ENCODE measurements around the gene NEMF. TPM values are rescaled to one million over a fixed set of nuclear protein-coding genes. Genes with fewer than 3 reads are reported as not detected.
"Not testable (repeated sequence)": the region's sequence is repeated elsewhere in the genome, so short reads cannot be mapped to it uniquely, and the experiment has no call there.

Gene NEMF, protein sequence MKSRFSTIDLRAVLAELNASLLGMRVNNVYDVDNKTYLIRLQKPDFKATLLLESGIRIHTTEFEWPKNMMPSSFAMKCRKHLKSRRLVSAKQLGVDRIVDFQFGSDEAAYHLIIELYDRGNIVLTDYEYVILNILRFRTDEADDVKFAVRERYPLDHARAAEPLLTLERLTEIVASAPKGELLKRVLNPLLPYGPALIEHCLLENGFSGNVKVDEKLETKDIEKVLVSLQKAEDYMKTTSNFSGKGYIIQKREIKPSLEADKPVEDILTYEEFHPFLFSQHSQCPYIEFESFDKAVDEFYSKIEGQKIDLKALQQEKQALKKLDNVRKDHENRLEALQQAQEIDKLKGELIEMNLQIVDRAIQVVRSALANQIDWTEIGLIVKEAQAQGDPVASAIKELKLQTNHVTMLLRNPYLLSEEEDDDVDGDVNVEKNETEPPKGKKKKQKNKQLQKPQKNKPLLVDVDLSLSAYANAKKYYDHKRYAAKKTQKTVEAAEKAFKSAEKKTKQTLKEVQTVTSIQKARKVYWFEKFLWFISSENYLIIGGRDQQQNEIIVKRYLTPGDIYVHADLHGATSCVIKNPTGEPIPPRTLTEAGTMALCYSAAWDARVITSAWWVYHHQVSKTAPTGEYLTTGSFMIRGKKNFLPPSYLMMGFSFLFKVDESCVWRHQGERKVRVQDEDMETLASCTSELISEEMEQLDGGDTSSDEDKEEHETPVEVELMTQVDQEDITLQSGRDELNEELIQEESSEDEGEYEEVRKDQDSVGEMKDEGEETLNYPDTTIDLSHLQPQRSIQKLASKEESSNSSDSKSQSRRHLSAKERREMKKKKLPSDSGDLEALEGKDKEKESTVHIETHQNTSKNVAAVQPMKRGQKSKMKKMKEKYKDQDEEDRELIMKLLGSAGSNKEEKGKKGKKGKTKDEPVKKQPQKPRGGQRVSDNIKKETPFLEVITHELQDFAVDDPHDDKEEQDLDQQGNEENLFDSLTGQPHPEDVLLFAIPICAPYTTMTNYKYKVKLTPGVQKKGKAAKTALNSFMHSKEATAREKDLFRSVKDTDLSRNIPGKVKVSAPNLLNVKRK
- 10 to 100 TPM; 79.9 to 86.6 TPM for total RNA-seq

DNA sequence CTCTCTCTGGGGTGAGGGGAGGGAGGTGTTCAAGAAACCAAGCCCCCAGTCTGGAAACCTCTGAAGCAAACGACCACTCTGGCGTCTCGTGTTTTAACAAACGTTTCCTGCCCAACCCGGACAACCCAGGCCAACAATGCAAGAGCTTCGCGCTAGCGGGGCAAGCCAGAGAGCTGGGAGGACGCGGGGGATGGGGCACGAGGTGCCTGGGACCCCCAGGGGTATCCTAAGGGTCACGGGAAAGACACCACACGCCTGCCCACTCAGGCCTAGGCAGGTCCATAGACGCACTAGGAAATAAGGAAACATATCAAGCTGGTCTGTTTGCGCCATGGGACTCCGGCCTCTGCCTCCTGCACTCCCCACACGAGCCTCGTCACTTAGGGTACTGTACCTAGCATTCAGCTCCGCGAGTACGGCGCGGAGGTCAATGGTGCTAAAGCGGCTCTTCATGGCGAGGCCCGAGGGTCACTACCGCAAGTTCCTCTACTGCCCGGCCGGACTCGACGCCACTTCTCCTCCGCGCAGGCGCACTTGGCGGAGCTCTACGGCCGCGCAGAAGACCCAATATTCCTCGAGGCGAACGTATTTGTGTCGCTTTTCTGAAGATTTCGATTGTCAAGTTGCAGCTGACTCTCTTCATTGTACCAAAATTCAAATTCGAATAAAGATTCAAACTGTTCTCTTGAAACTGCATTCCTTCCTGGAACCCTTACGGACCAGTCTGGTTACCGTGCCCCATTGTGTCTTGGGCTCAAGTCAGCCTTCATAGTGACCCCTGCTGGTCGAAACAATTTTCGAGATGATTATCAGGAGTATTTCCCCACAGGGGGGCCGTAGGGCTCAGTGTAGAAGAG, at the start of gene NEMF:
Gene NEMF (minus strand): TSS at position 488 of the 857 bp plus-strand sequence. CDS start 35 bp downstream, at position 453.
- H3K4me3 Mint-ChIP-seq = peak within 1 kb of the TSS; percentile 93
- H3K36me3 Mint-ChIP-seq (ENCODE audit: low read depth) = peaks cover 56% of the 10 kb centered on the region
- peak; percentile 85 for ATAC-seq (replicated peaks)
- H3K9me3 Mint-ChIP-seq = no peaks in the 10 kb centered on the region
- H3K27ac Mint-ChIP-seq = peak within 1 kb of the TSS; percentile 98
- H3K27me3 Mint-ChIP-seq = no peaks in the 10 kb centered on the region
- H3K4me1 Mint-ChIP-seq = peaks cover 19% of the 10 kb centered on the region

DNA sequence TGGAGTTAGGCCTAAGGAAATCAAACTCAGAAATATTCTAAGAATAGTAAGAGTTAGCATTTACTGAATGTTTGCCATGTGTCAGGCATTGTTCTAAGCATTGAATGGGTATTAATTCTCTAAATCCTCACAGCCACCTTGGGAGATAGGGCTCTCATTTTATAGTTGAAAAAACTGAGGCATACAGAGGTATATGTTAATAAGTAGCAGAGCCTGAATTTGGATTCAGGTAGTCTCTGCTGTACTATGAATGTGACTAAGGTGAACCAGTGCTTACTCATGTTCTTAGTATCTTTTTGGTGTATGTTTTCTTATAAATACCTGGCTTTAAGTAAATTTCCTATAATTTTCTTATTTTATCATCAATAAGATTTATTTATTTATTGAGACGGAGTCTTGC, 48.4 kb upstream of the NEMF start:
- peaks cover 61% of the 10 kb centered on the region for H3K36me3 Mint-ChIP-seq (ENCODE audit: low read depth)
- peak; percentile 13 for ATAC-seq (replicated peaks)
- H3K27ac Mint-ChIP-seq = peak overlapping the region; percentile 100
- peak overlapping the region; percentile 91 for H3K4me3 Mint-ChIP-seq
- no peaks in the 10 kb centered on the region for H3K27me3 Mint-ChIP-seq
- no peaks in the 10 kb centered on the region for H3K9me3 Mint-ChIP-seq
- peaks cover 16% of the 10 kb centered on the region for H3K4me1 Mint-ChIP-seq

DNA sequence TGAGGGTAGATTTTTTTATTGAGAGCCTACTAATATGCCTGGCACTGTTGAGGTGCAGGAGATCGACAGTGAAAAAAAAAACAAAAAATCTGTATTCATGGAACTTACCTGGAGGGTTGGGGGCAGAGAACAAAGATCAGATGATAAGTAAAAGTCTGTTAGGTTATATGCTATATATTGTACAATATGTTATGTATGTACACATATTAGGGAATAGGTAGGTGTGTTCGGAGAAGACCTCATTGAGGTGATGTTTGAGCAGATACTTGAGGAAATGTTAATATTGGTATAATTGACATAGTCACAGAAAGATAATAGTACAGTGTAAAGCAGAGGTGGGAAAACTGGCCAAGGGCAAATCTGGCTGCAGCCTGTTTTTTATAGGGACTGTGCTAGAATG, 45.9 kb upstream of the NEMF start:
- ATAC-seq (replicated peaks) = no peak

DNA sequence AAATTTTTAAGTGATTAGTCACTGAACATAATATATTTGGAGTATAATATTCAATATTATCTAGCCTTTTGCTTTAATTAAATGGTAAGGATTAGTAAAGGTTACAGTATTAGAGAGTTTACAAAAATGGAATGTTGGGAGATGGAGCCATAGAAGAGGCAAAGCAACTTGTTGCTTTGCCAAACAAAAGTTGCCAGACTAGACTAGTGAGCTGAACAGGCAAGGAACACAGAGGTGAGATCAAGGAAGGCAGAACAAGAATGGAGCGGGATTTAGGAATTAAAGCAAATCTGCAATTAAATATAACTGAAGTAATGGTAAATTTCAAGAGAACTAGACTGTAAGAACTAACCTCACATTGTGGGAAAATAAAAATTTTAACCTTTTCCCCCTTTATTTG, 45.4 kb upstream of the NEMF start:
- H3K36me3 Mint-ChIP-seq (ENCODE audit: low read depth) = peaks cover 82% of the 10 kb centered on the region
- no peaks in the 10 kb centered on the region for H3K27me3 Mint-ChIP-seq
- H3K4me3 Mint-ChIP-seq = peak overlapping the region; percentile 91
- H3K4me1 Mint-ChIP-seq = peaks cover 22% of the 10 kb centered on the region
- H3K9me3 Mint-ChIP-seq = no peaks in the 10 kb centered on the region
- peak overlapping the region; percentile 100 for H3K27ac Mint-ChIP-seq
- no peak for ATAC-seq (replicated peaks)

More for the DNA sequence above, 45.9 kb upstream of the NEMF start:
- peak overlapping the region; percentile 91 for H3K4me3 Mint-ChIP-seq
- peaks cover 22% of the 10 kb centered on the region for H3K4me1 Mint-ChIP-seq
- no peaks in the 10 kb centered on the region for H3K9me3 Mint-ChIP-seq
- H3K27me3 Mint-ChIP-seq = no peaks in the 10 kb centered on the region
- peak overlapping the region; percentile 100 for H3K27ac Mint-ChIP-seq
- peaks cover 80% of the 10 kb centered on the region for H3K36me3 Mint-ChIP-seq (ENCODE audit: low read depth)

DNA sequence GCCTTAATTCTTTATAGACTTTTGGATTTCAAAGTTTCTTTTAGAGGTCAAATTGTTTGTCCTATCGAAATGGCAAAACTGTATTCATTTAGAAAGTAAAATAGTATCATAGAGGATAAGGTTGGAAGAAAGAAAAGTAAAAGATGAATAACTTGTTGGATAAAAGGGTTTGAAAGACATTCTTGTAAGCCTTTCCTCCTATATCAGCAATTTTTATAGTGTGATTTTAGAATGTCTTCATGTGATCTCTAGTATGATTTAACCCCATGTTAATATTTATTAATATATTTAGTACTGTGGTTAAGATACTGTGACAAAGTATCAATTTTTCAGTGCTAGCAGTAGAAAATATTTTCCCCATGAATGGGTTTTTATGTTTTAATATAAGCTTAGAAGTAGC, 44.8 kb upstream of the NEMF start:
- Mint-ChIP-seq H3K4me1 (peaks cover 22% of the 10 kb centered on the region), H3K36me3 (ENCODE audit: low read depth) (peaks cover 83% of the 10 kb centered on the region), H3K9me3 (no peaks in the 10 kb centered on the region), H3K27me3 (no peaks in the 10 kb centered on the region), H3K27ac (peak overlapping the region; percentile 100), H3K4me3 (peak overlapping the region; percentile 91)
- ATAC-seq (replicated peaks) = no peak

DNA sequence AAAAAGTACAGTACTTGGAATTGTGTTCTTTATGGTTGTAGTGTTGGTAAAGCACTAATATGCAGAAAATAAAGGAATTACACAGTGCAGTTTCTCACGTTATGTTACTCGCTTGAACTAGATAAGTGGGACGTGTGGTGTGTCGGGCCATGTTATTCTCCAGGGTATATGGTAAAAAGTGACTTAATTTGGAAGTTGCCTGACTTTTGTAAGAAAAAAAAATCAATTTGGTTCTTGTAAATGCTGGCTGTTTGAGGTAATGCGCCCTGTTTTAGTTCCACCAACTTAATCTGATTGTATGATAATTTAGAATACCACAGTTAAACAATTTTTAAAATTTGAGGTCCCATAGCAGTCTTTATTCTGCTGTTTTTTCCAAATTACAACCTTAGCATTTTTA, 44.4 kb upstream of the NEMF start:
- peaks cover 17% of the 10 kb centered on the region for H3K4me1 Mint-ChIP-seq
- no peaks in the 10 kb centered on the region for H3K27me3 Mint-ChIP-seq
- peaks cover 83% of the 10 kb centered on the region for H3K36me3 Mint-ChIP-seq (ENCODE audit: low read depth)
- ATAC-seq (replicated peaks) = no peak
- H3K4me3 Mint-ChIP-seq = peak overlapping the region; percentile 91
- no peaks in the 10 kb centered on the region for H3K9me3 Mint-ChIP-seq
- peak overlapping the region; percentile 100 for H3K27ac Mint-ChIP-seq

DNA sequence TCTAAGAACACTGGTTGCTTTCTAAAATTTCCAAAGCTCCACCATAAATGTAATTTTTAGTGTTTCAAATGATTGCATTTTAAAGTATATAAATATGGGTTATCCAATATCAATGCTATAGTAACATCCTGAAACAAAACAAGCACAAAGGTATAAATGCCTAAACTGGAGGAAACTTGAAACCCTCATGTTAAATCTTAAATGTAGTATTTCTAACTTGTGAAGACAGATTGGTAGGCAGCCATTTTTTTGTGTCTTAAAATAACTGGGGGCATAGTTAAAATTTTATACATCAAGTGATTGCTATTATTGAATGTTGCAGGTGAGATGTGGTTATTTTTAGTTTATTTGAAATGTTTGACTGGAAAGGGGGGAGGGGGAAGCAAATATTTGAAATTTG, 43.7 kb upstream of the NEMF start:
- peak overlapping the region; percentile 91 for H3K4me3 Mint-ChIP-seq
- peak overlapping the region; percentile 100 for H3K27ac Mint-ChIP-seq
- H3K27me3 Mint-ChIP-seq; H3K9me3 Mint-ChIP-seq; ATAC-seq (replicated peaks): not testable (repeated sequence)
- peaks cover 90% of the 10 kb centered on the region for H3K36me3 Mint-ChIP-seq (ENCODE audit: low read depth)
- peaks cover 17% of the 10 kb centered on the region for H3K4me1 Mint-ChIP-seq

DNA sequence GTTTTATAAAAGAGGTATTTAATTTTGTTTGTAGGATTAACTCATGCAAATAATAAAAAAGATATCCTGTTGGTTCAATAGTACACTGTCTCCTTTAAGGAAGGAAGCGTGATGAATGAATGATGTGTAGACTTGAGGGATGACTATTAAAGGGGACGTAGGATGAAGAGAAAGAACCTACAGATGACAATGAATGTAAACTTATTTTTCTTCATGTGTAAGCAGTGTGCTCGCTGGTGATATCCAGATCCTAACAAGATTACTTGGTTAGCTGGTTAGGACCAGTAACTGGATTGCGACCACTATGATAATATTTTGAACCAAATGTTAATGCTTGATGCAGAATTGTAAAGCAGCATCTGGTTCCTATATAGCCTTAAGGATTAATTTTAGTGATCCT, 42.9 kb upstream of the NEMF start:
- ATAC-seq (replicated peaks) = peak; percentile 17
- H3K36me3 Mint-ChIP-seq (ENCODE audit: low read depth) = peaks cover 97% of the 10 kb centered on the region
- H3K9me3 Mint-ChIP-seq = no peaks in the 10 kb centered on the region
- H3K27me3 Mint-ChIP-seq = no peaks in the 10 kb centered on the region
- peak overlapping the region; percentile 91 for H3K4me3 Mint-ChIP-seq
- peak overlapping the region; percentile 100 for H3K27ac Mint-ChIP-seq
- peaks cover 17% of the 10 kb centered on the region for H3K4me1 Mint-ChIP-seq

DNA sequence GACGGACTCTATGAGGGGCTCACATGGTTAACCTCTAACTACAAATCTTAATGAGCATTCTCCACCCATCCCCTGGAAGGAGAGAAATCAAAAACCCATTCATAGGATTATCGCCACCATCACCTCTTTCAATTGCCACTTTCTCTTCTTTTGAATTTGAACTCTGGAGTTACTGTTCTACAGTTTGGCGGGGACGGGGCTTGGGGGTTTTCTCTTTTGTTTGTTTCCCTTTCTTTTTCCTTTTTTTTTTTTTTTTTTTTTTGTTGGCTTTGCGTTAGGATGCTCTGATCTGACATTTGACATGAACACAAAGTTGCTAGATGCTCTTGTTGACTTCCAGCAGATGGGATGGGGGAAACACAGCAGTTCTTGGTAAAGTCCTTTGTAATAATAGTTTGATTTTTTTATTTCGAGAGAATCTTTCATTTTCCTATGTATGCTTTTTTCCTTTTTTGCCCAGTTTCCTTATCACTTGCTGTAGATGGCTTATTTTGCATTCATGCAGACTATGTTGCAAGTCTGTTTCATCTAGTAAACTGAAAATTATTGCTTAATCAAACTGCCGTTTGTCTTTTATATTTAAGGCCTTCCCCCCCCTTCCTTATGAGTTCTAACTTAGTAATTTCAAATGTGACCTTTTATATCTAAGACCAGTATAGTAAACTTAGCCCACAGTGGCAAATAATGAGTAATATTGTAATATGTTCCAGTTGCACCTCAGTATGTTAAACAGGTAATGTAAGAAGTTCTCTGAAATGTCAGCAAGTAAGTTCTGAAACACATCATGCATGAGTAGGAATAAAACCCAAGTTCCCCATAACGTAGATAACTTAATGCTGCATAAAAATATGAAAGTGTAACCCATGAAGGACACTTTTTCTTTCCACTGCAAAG, 41.9 kb upstream of the NEMF start:
- Mint-ChIP-seq H3K4me3 (peak overlapping the region; percentile 91), H3K27ac (peak overlapping the region; percentile 100), H3K4me1 (peaks cover 17% of the 10 kb centered on the region), H3K36me3 (ENCODE audit: low read depth) (peaks cover 90% of the 10 kb centered on the region)
- H3K27me3 Mint-ChIP-seq, H3K9me3 Mint-ChIP-seq: not testable (repeated sequence)
- peak; percentile 30 for ATAC-seq (replicated peaks)

DNA sequence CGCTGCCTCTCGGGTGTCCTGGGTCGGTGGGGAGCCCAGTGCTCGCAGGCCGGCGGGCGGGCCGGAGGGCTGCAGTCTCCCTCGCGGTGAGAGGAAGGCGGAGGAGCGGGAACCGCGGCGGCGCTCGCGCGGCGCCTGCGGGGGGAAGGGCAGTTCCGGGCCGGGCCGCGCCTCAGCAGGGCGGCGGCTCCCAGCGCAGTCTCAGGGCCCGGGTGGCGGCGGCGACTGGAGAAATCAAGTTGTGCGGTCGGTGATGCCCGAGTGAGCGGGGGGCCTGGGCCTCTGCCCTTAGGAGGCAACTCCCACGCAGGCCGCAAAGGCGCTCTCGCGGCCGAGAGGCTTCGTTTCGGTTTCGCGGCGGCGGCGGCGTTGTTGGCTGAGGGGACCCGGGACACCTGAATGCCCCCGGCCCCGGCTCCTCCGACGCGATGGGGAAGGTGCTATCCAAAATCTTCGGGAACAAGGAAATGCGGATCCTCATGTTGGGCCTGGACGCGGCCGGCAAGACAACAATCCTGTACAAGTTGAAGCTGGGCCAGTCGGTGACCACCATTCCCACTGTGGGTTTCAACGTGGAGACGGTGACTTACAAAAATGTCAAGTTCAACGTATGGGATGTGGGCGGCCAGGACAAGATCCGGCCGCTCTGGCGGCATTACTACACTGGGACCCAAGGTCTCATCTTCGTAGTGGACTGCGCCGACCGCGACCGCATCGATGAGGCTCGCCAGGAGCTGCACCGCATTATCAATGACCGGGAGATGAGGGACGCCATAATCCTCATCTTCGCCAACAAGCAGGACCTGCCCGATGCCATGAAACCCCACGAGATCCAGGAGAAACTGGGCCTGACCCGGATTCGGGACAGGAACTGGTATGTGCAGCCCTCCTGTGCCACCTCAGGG, 41.0 kb upstream of the NEMF start:
- H3K27ac Mint-ChIP-seq = peak overlapping the region; percentile 100
- ATAC-seq (replicated peaks) = peak; percentile 59
- no peaks in the 10 kb centered on the region for H3K9me3 Mint-ChIP-seq
- no peaks in the 10 kb centered on the region for H3K27me3 Mint-ChIP-seq
- H3K4me3 Mint-ChIP-seq = peak overlapping the region; percentile 91
- peaks cover 81% of the 10 kb centered on the region for H3K36me3 Mint-ChIP-seq (ENCODE audit: low read depth)
- H3K4me1 Mint-ChIP-seq = peaks cover 15% of the 10 kb centered on the region

DNA sequence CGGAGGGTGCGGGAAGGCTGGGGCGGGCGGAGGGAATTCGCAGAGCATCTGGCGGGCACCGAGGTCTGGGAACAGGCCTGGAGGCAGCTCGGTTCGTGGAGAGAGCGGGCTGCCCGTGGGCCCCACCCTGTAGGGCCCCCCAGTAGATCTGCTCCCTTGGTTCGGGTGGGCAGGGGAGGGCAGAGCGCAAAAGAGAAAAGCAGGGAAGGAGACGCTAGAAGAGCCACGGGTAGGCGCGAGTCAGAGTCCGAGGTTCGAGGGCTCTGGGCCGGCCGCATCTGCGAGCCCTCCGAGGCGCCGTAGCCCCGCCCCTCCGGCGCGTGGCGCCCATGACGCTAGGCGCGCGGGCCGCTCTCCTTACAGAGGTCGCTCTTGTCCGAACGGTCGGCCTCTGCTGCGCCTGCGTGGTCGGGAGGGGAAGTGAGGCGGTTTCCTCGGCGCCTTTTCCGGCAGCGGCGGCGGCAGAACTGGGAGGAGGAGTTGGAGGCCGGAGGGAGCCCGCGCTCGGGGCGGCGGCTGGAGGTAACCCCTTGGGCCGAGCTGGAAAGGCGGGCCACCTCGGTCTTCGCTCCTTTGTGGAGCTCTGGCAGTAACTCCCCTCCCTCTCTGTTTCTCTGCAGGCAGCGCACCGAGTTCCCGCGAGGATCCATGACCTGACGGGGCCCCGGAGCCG, 40.2 kb upstream of the NEMF start, which contains the start of gene ARF6:
Gene ARF6 (plus strand): TSS at position 447 of the 673 bp plus-strand sequence. CDS start 655 bp downstream, outside the sequence.
- Mint-ChIP-seq H3K9me3 (no peaks in the 10 kb centered on the region), H3K36me3 (ENCODE audit: low read depth) (peaks cover 74% of the 10 kb centered on the region), H3K27me3 (no peaks in the 10 kb centered on the region), H3K4me1 (peaks cover 7% of the 10 kb centered on the region), H3K4me3 (peak within 1 kb of the TSS; percentile 91), H3K27ac (peak within 1 kb of the TSS; percentile 100)
- ATAC-seq (replicated peaks) = peak; percentile 75

DNA sequence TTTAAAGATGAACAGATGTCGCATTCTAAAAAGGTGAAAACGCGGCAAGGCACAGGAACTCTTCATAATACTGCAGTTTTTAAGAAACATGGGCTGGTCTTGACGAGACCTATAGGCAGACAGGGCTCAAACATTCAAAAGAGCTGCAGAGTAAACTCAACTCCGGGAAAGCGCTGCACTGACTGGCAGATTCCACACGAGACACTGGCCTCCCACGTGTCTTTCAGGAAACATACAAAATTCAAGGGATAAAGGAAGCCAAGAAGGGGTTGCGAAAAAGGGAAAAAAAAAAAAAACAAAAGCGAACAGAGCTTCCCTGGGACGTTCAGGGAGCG, 39.7 kb upstream of the NEMF start:
- peak overlapping the region; percentile 91 for H3K4me3 Mint-ChIP-seq
- H3K9me3 Mint-ChIP-seq = no peaks in the 10 kb centered on the region
- no peaks in the 10 kb centered on the region for H3K27me3 Mint-ChIP-seq
- peaks cover 69% of the 10 kb centered on the region for H3K36me3 Mint-ChIP-seq (ENCODE audit: low read depth)
- H3K27ac Mint-ChIP-seq = peak overlapping the region; percentile 100
- H3K4me1 Mint-ChIP-seq = peaks cover 7% of the 10 kb centered on the region
- peak; percentile 10 for ATAC-seq (replicated peaks)

Data from activated T-helper 17 cell treated with anti-CD3 and anti-CD28 coated beads, Interleukin-2, amount 50 U/mL, for 72 hours (primary cell).